Endothelial cell of umbilical vein (primary cell): ENCODE results near the gene ZNRF1. TPM values are rescaled to one million over a fixed set of nuclear protein-coding genes. Genes with fewer than 3 reads are reported as not detected.

Experiments
- BruUV-seq: library from RNA; stranded (reverse); fragments of 400-500 nt; replicated peaks from 2 replicates; lab custom pipeline; 2021; lab: Mats Ljungman, UMichigan
- CTCF ChIA-PET: fragments of 300-600, 350-600 bp; sonication (Branson Sonifier 250); formaldehyde crosslinking; loops from one replicate; lab custom pipeline; 2021; ENCODE audit warnings: antibody characterized with exemption, inconsistent platforms; lab: Charles Lee
- POLR2A ChIA-PET: fragments of 300-600, 350-600 bp; sonication (Branson Sonifier 250); formaldehyde crosslinking; loops from one replicate; lab custom pipeline; 2021; ENCODE audit warnings: antibody characterized with exemption, inconsistent platforms; lab: Charles Lee
- DNase-seq: peaks from one replicate; pipeline ENCODE4 v3.0.0-alpha.2; 2011; ENCODE audit warnings: low read depth, low spot score
- FAIRE-seq: peaks from 2 replicates; lab custom pipeline; 2011; peaks lifted over from hg19 to GRCh38; lab: Jason Lieb, UNC
- H2AFZ ChIP-seq: 2 replicates; pipeline ENCODE4 v1.6.0; 2012; ENCODE audit warnings: low read depth, low read length, control low read depth, inconsistent platforms
- H3K27ac ChIP-seq: 2 replicates; pipeline ENCODE4 v1.5.1; 2011; ENCODE audit warnings: low read depth, mild to moderate bottlenecking, control low read depth, low read length, moderate library complexity; ENCODE audit not compliant: insufficient read depth
- H3K27me3 ChIP-seq, 2 experiments: 2 replicates each; pipeline versions ENCODE4 v1.6.0 to v1.6.1; 2011; ENCODE audit warnings: low read length in 2 of 2, mixed read lengths in 1 of 2; ENCODE audit not compliant: control insufficient read depth in 2 of 2, insufficient read depth in 2 of 2
- H3K36me3 ChIP-seq, 2 experiments: 2 replicates in 1 of 2; 3 replicates in 1 of 2; pipeline ENCODE4 v1.5.1; 2011; ENCODE audit warnings: low read length in 2 of 2, mild to moderate bottlenecking in 1 of 2, moderate library complexity in 1 of 2; ENCODE audit not compliant: control insufficient read depth in 2 of 2, insufficient read depth in 2 of 2; ENCODE audit errors: extremely low read depth in 1 of 2
- H3K4me1 ChIP-seq: 3 replicates; pipeline ENCODE4 v1.5.1; 2011; ENCODE audit warnings: mild to moderate bottlenecking, low read length; ENCODE audit not compliant: control insufficient read depth, insufficient read depth; ENCODE audit errors: extremely low read depth
- H3K4me2 ChIP-seq: 2 replicates; pipeline ENCODE4 v1.6.1; 2011; ENCODE audit warnings: low read length, control low read depth, mixed read lengths; ENCODE audit not compliant: insufficient read depth
- H3K4me3 ChIP-seq, 3 experiments: fragments of 200-600 bp in 1 of 3; sonication (generic), shearing (Covaris generic) in 1 of 3; replicated peaks in 1 of 3; 2 replicates each; pipeline ENCODE4 v1.5.1; 2011 to 2016; ENCODE audit warnings: control low read depth in 3 of 3, low read length in 3 of 3, mild to moderate bottlenecking in 2 of 3, inconsistent platforms in 1 of 3, low read depth in 1 of 3, moderate library complexity in 1 of 3; ENCODE audit not compliant: insufficient read depth in 1 of 3
- H3K79me2 ChIP-seq: 2 replicates; pipeline ENCODE4 v1.6.0; 2012; ENCODE audit warnings: low read length, inconsistent platforms; ENCODE audit not compliant: control insufficient read depth, insufficient read depth
- H3K9ac ChIP-seq: replicated peaks from 2 replicates; pipeline ENCODE3; 2011; ENCODE audit warnings: low read length, control low read depth; ENCODE audit not compliant: insufficient read depth; ENCODE audit errors: extremely low read depth
- H3K9me1 ChIP-seq: replicated peaks from 3 replicates; pipeline ENCODE4 v1.6.0; 2011; ENCODE audit warnings: mild to moderate bottlenecking, low read length; ENCODE audit not compliant: control insufficient read depth, insufficient read depth; ENCODE audit errors: extremely low read depth
- H3K9me3 ChIP-seq: replicated peaks from 2 replicates; pipeline ENCODE4 v1.5.1; 2012; ENCODE audit warnings: low read length, inconsistent platforms; ENCODE audit not compliant: control insufficient read depth, insufficient read depth
- H4K20me1 ChIP-seq: replicated peaks from 2 replicates; pipeline ENCODE3; 2011; ENCODE audit warnings: mild to moderate bottlenecking, low read length; ENCODE audit not compliant: control insufficient read depth, insufficient read depth; ENCODE audit errors: extremely low read depth
- EZH2 ChIP-seq: IDR thresholded peaks from 2 replicates; pipeline ENCODE4 v1.6.1; 2012; ENCODE audit warnings: borderline replicate concordance, low read depth, mild to moderate bottlenecking, moderate library complexity, low read length, inconsistent platforms; ENCODE audit not compliant: severe bottlenecking
- FOS ChIP-seq: IDR thresholded peaks from 2 replicates; pipeline ENCODE4 v1.6.1; 2011; ENCODE audit warnings: mild to moderate bottlenecking, low read length, moderate library complexity, borderline replicate concordance; ENCODE audit not compliant: insufficient read depth
- GATA2 ChIP-seq: IDR thresholded peaks from 2 replicates; pipeline ENCODE4 v1.7.0; 2011; ENCODE audit warnings: low read depth, mild to moderate bottlenecking, moderate library complexity, mixed read lengths, low read length; ENCODE audit not compliant: insufficient read length, insufficient read depth
- MAX ChIP-seq: IDR thresholded peaks from 2 replicates; pipeline ENCODE4 v1.6.1; 2011; ENCODE audit not compliant: insufficient read depth, insufficient read length
- MYC ChIP-seq: IDR thresholded peaks from one replicate; pipeline ENCODE4 v1.6.1; 2011; ENCODE audit warnings: mild to moderate bottlenecking, low read depth, low read length
- POLR2A ChIP-seq: IDR thresholded peaks from 2 replicates; pipeline ENCODE4 v1.6.1; 2012; ENCODE audit warnings: low read depth, mild to moderate bottlenecking, control low read depth, low read length
- dilution Hi-C: fragments of 300-500 bp; cut with MboI; formaldehyde crosslinking; loops from one replicate; pipeline ENCODE4 v1.15.0; 2019; ENCODE audit warnings: low sequenced_read_pairs; ENCODE audit not compliant: extremely low pct_ligation_motif_present
- intact Hi-C: fragments of 100-400 bp; cut with micrococcal nuclease; formaldehyde crosslinking; loops from one replicate; pipeline ENCODE4 v1.10.0; 2022
- polyA plus RNA-seq, 4 experiments: library from polyadenylated mRNA; depleted of rRNA in 3 of 4; stranded (reverse) in 3 of 4; unstranded in 1 of 4; fragments of >200 nt; gene quantifications; 2 replicates each; pipeline versions ENCODE4 v1.2.1 to v1.2.3, GENCODE V29; 2011 to 2012; ENCODE audit warnings: missing spikeins in 1 of 4
- total RNA-seq: library from RNA; stranded (reverse); gene quantifications from 2 replicates; pipeline ENCODE4 v1.2.3, GENCODE V29; 2021

The ZNRF1 gene
- total and polyA plus RNA-seq, 2 donors (not counting 3 experiments of a cell fraction or from before 2014, with no cell fraction given) = 23.7 to 34.9 TPM

GRCh38 chr16:74951681-74952080, 47.1 kb upstream of the ZNRF1 start:
- DNase-seq = no peak
- FAIRE-seq = no peak
- Histone ChIP-seq H3K27me3 (no peaks in the 10 kb centered on the region), H3K4me2 (no peak overlapping the region), H2AFZ (no peak overlapping the region), H3K79me2 (no peaks in the 10 kb centered on the region), H3K9me3 (no peaks in the 10 kb centered on the region), H3K9ac (no peak overlapping the region), H3K4me3 (no peak overlapping the region), H3K27ac (no peak overlapping the region), H4K20me1 (no peaks in the 10 kb centered on the region), H3K36me3 (peaks cover 5 to 8% of the 10 kb centered on the region in 2 experiments), H3K4me1 (no peaks in the 10 kb centered on the region), H3K9me1 (no peaks in the 10 kb centered on the region)
- ChIA-PET CTCF (interaction anchor here (3.1 kb wide), 1 partner anchor 160 kb away, joined by 9 read pairs; no protein-coding TSS in a partner anchor), POLR2A (interaction anchor here (0.6 kb wide), 1 partner anchor 648 kb away, joined by 3 read pairs; no protein-coding TSS in a partner anchor)
- no TSS peak for BruUV-seq
- TF ChIP-seq MYC = no peak
- no peak for TF ChIP-seq POLR2A
- intact Hi-C loops (no loop called here), dilution Hi-C loops (no loop called here)

- H3K27me3 ChIP-seq = no peaks in the 10 kb centered on the region
- H2AFZ ChIP-seq = no peak overlapping the region
- ChIA-PET POLR2A (no interaction called here), CTCF (interaction anchor here (0.6 kb wide), 1 partner anchor 156 kb away, joined by 3 read pairs; no protein-coding TSS in a partner anchor)
- FAIRE-seq (no peak), DNase-seq (no peak)
- intact Hi-C loops (no loop called here), dilution Hi-C loops (no loop called here)
- no peak overlapping the region for H3K9ac ChIP-seq
- H3K4me1 ChIP-seq = no peaks in the 10 kb centered on the region
- H3K9me1 ChIP-seq = no peaks in the 10 kb centered on the region
- TF ChIP-seq FOS (no peak), EZH2 (no peak), MYC (no peak), MAX (no peak), GATA2 (no peak)
- H3K9me3 ChIP-seq = no peaks in the 10 kb centered on the region
- no peaks in the 10 kb centered on the region for H3K79me2 ChIP-seq
- no peak overlapping the region for H3K4me3 ChIP-seq
- no TSS peak for BruUV-seq
- no peak overlapping the region for H3K27ac ChIP-seq
- H3K4me2 ChIP-seq = no peak overlapping the region
- H3K36me3 ChIP-seq = peaks cover 0 to 12% of the 10 kb centered on the region in 2 experiments
- no peaks in the 10 kb centered on the region for H4K20me1 ChIP-seq
Observed at GRCh38 chr16:74954763-74955162, 44.1 kb upstream of the ZNRF1 start.
